WTC11 (cell line): Measurements from ENCODE around the gene ZFR. TPM values are rescaled to one million over a fixed set of nuclear protein-coding genes. Genes with fewer than 3 reads are reported as not detected.

Source experiments
- ATAC-seq: fragments of 200-7000 bp; cut with Tn5 transposase; 2 replicates; pipeline ENCODE4 v1.10.0; 2021; ENCODE audit warnings: mild to moderate bottlenecking, moderate library complexity
- CTCF ChIA-PET: fragments of 300-600 bp; sonication (Branson Sonifier 250); formaldehyde crosslinking; loops from one replicate; lab custom pipeline; 2021; ENCODE audit warnings: antibody characterized with exemption; lab: Charles Lee
- POLR2A ChIA-PET: fragments of 350-600 bp; sonication (Branson Sonifier 250); formaldehyde crosslinking; loops from one replicate; lab custom pipeline; 2021; ENCODE audit warnings: antibody characterized with exemption; lab: Charles Lee
- DNase-seq: peaks from one replicate; pipeline ENCODE4 v3.0.0; 2021; ENCODE audit warnings: low spot score
- H3K27ac Mint-ChIP-seq: 2 replicates; pipeline ENCODE4 v1.8.0; 2021; ENCODE audit warnings: mixed read lengths
- H3K27me3 Mint-ChIP-seq: 2 replicates; pipeline ENCODE4 v1.8.0; 2021; ENCODE audit warnings: low read depth, mild to moderate bottlenecking, moderate library complexity, mixed read lengths
- H3K36me3 Mint-ChIP-seq: 2 replicates; pipeline ENCODE4 v1.8.0; 2021; ENCODE audit warnings: mixed read lengths
- H3K4me1 Mint-ChIP-seq: 2 replicates; pipeline ENCODE4 v1.8.0; 2022; ENCODE audit warnings: mixed read lengths
- H3K4me3 Mint-ChIP-seq: 2 replicates; pipeline ENCODE4 v1.8.0; 2021; ENCODE audit warnings: mild to moderate bottlenecking, moderate library complexity, mixed read lengths
- H3K9me3 Mint-ChIP-seq: 2 replicates; pipeline ENCODE4 v1.8.0; 2021; ENCODE audit warnings: mixed read lengths
- ATF6 ChIP-seq: sonication (generic); formaldehyde crosslinking; IDR thresholded peaks from 2 replicates; pipeline ENCODE4 v1.8.1; 2023; ENCODE audit warnings: mild to moderate bottlenecking, missing genetic modification reagents
- CDX4 ChIP-seq: fragments of 250-450 bp; sonication (Bioruptor Pico); IDR thresholded peaks from 2 replicates; pipeline ENCODE4 v1.9.0; 2021; ENCODE audit warnings: moderate library complexity, mild to moderate bottlenecking, inconsistent platforms, borderline replicate concordance
- CREB1 ChIP-seq: sonication (generic); formaldehyde crosslinking; IDR thresholded peaks from 2 replicates; pipeline ENCODE4 v1.8.0; 2023; ENCODE audit warnings: mild to moderate bottlenecking, missing genetic modification reagents
- ETV6 ChIP-seq: sonication (generic); formaldehyde crosslinking; IDR thresholded peaks from 2 replicates; pipeline ENCODE4 v1.8.1; 2022; ENCODE audit warnings: mild to moderate bottlenecking, missing genetic modification reagents
- FOXJ3 ChIP-seq: sonication (generic); formaldehyde crosslinking; IDR thresholded peaks from 2 replicates; pipeline ENCODE4 v1.9.0; 2021; ENCODE audit warnings: missing genetic modification reagents, mild to moderate bottlenecking, borderline replicate concordance
- FOXP1 ChIP-seq: sonication (generic); formaldehyde crosslinking; IDR thresholded peaks from 2 replicates; pipeline ENCODE4 v1.8.0; 2022; ENCODE audit warnings: missing genetic modification reagents, mild to moderate bottlenecking, moderate library complexity, borderline replicate concordance
- MYBL2 ChIP-seq: sonication (generic); formaldehyde crosslinking; IDR thresholded peaks from 2 replicates; pipeline ENCODE4 v1.8.1; 2023; ENCODE audit warnings: mild to moderate bottlenecking, moderate library complexity, missing genetic modification reagents
- NR3C1 ChIP-seq: sonication (generic); formaldehyde crosslinking; conservative IDR thresholded peaks from 2 replicates; pipeline ENCODE4 v1.8.1; 2023; ENCODE audit warnings: low read depth, mild to moderate bottlenecking, missing genetic modification reagents
- PRRX2 ChIP-seq: fragments of 250-450 bp; sonication (Bioruptor Pico); IDR thresholded peaks from 2 replicates; pipeline ENCODE4 v1.8.0; 2021; ENCODE audit warnings: mild to moderate bottlenecking
- TEAD1 ChIP-seq: sonication (generic); formaldehyde crosslinking; IDR thresholded peaks from 2 replicates; pipeline ENCODE4 v1.8.0; 2022; ENCODE audit warnings: mild to moderate bottlenecking, missing genetic modification reagents
- ZNF121 ChIP-seq: sonication (generic); formaldehyde crosslinking; IDR thresholded peaks from 2 replicates; pipeline ENCODE4 v1.8.0; 2023; ENCODE audit warnings: missing genetic modification reagents
- ZNF416 ChIP-seq: fragments of 250-450 bp; sonication (Bioruptor Pico); IDR thresholded peaks from 2 replicates; pipeline ENCODE4 v1.9.0; 2021; ENCODE audit warnings: mild to moderate bottlenecking, inconsistent platforms
- ZNF671 ChIP-seq: fragments of 250-450 bp; sonication (Bioruptor Pico); IDR thresholded peaks from 2 replicates; pipeline ENCODE4 v1.8.0; 2021; ENCODE audit warnings: mild to moderate bottlenecking
- total RNA-seq: library from RNA; stranded (reverse); gene quantifications from 3 replicates; pipeline ENCODE4 v1.2.3, GENCODE V29; 2021
- TF ChIP-seq, protein P1 (sequence below): sonication (generic); formaldehyde crosslinking; IDR thresholded peaks from 2 replicates; pipeline ENCODE4 v1.8.0; 2022; ENCODE audit warnings: mild to moderate bottlenecking, missing genetic modification reagents
- TF ChIP-seq, protein P2 (sequence below): sonication (generic); formaldehyde crosslinking; IDR thresholded peaks from 2 replicates; pipeline ENCODE4 v1.8.0; 2022; ENCODE audit warnings: missing genetic modification reagents
- TF ChIP-seq, protein P3 (sequence below): sonication (generic); formaldehyde crosslinking; IDR thresholded peaks from 2 replicates; pipeline ENCODE4 v1.8.0; 2023; ENCODE audit warnings: missing genetic modification reagents, mild to moderate bottlenecking, borderline replicate concordance

ZFR gene
- total RNA-seq, 1 experiment from 2014 or later: 64.5 TPM

DNA sequence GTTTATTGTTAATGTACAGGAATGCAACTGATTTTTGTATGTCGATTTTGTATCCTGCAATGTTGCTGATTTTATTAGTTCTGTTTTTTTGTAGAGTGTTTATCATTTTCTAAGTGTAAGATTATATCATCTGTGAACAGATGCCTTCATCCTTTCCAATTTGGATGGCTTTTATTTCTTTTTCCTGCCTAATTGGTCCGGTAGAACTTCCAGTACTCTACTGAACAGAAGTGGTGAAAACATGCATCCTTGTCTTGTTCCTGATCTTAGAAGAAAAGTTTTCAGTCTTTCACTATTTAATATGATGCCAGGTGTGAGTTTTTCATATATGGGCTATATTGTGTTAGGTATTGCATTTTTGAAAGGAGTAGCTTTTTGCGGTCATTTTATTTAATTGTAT is 42.5 kb upstream of the ZFR start:
- CTCF ChIA-PET: interaction anchor here (2.0 to 5.1 kb wide), 2 partner anchors 36 to 103 kb away, joined by 5 to 195 read pairs; no protein-coding TSS in a partner anchor
- ATAC-seq: no peak
- peaks cover 5% of the 10 kb centered on the region for H3K4me1 Mint-ChIP-seq
- no peak for TF ChIP-seq ZNF121 (CRISPR knock-in tag)
- TF ChIP-seq, protein P1, sequence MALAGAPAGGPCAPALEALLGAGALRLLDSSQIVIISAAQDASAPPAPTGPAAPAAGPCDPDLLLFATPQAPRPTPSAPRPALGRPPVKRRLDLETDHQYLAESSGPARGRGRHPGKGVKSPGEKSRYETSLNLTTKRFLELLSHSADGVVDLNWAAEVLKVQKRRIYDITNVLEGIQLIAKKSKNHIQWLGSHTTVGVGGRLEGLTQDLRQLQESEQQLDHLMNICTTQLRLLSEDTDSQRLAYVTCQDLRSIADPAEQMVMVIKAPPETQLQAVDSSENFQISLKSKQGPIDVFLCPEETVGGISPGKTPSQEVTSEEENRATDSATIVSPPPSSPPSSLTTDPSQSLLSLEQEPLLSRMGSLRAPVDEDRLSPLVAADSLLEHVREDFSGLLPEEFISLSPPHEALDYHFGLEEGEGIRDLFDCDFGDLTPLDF (CRISPR knock-in tag): no peak
- TF ChIP-seq PRRX2: no peak
- no peak for TF ChIP-seq FOXJ3
- TF ChIP-seq NR3C1 (CRISPR knock-in tag): no peak
- no peak for TF ChIP-seq FOXP1 (CRISPR knock-in tag)
- no peak for TF ChIP-seq ZNF416 (CRISPR knock-in tag)
- TF ChIP-seq ZNF671 (CRISPR knock-in tag): no peak
- TF ChIP-seq, protein P2, sequence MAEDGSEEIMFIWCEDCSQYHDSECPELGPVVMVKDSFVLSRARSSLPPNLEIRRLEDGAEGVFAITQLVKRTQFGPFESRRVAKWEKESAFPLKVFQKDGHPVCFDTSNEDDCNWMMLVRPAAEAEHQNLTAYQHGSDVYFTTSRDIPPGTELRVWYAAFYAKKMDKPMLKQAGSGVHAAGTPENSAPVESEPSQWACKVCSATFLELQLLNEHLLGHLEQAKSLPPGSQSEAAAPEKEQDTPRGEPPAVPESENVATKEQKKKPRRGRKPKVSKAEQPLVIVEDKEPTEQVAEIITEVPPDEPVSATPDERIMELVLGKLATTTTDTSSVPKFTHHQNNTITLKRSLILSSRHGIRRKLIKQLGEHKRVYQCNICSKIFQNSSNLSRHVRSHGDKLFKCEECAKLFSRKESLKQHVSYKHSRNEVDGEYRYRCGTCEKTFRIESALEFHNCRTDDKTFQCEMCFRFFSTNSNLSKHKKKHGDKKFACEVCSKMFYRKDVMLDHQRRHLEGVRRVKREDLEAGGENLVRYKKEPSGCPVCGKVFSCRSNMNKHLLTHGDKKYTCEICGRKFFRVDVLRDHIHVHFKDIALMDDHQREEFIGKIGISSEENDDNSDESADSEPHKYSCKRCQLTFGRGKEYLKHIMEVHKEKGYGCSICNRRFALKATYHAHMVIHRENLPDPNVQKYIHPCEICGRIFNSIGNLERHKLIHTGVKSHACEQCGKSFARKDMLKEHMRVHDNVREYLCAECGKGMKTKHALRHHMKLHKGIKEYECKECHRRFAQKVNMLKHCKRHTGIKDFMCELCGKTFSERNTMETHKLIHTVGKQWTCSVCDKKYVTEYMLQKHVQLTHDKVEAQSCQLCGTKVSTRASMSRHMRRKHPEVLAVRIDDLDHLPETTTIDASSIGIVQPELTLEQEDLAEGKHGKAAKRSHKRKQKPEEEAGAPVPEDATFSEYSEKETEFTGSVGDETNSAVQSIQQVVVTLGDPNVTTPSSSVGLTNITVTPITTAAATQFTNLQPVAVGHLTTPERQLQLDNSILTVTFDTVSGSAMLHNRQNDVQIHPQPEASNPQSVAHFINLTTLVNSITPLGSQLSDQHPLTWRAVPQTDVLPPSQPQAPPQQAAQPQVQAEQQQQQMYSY: no peak
- TF ChIP-seq TEAD1 (CRISPR knock-in tag): no peak
- TF ChIP-seq, protein P3, sequence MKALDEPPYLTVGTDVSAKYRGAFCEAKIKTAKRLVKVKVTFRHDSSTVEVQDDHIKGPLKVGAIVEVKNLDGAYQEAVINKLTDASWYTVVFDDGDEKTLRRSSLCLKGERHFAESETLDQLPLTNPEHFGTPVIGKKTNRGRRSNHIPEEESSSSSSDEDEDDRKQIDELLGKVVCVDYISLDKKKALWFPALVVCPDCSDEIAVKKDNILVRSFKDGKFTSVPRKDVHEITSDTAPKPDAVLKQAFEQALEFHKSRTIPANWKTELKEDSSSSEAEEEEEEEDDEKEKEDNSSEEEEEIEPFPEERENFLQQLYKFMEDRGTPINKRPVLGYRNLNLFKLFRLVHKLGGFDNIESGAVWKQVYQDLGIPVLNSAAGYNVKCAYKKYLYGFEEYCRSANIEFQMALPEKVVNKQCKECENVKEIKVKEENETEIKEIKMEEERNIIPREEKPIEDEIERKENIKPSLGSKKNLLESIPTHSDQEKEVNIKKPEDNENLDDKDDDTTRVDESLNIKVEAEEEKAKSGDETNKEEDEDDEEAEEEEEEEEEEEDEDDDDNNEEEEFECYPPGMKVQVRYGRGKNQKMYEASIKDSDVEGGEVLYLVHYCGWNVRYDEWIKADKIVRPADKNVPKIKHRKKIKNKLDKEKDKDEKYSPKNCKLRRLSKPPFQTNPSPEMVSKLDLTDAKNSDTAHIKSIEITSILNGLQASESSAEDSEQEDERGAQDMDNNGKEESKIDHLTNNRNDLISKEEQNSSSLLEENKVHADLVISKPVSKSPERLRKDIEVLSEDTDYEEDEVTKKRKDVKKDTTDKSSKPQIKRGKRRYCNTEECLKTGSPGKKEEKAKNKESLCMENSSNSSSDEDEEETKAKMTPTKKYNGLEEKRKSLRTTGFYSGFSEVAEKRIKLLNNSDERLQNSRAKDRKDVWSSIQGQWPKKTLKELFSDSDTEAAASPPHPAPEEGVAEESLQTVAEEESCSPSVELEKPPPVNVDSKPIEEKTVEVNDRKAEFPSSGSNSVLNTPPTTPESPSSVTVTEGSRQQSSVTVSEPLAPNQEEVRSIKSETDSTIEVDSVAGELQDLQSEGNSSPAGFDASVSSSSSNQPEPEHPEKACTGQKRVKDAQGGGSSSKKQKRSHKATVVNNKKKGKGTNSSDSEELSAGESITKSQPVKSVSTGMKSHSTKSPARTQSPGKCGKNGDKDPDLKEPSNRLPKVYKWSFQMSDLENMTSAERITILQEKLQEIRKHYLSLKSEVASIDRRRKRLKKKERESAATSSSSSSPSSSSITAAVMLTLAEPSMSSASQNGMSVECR (CRISPR knock-in tag): no peak
- TF ChIP-seq CDX4 (CRISPR knock-in tag): no peak
- TF ChIP-seq, all 79 proteins: peak for 0
- H3K27ac Mint-ChIP-seq: no peak overlapping the region
- no peaks in the 10 kb centered on the region; the same call in 1 of the 2 replicates for H3K27me3 Mint-ChIP-seq
- no peak overlapping the region for H3K4me3 Mint-ChIP-seq
- peaks cover 8% of the 10 kb centered on the region; the same call in 1 of the 2 replicates for H3K9me3 Mint-ChIP-seq
- DNase-seq: no peak
- no peaks in the 10 kb centered on the region for H3K36me3 Mint-ChIP-seq
- POLR2A ChIA-PET: interaction anchor here (0.7 kb wide), 1 partner anchor 1550 kb away, joined by 3 read pairs; no protein-coding TSS in a partner anchor

GRCh38 chr5:32482193-32482592 is 37.7 kb upstream of the ZFR start:
- no peak for TF ChIP-seq ZNF121 (CRISPR knock-in tag)
- no peak for TF ChIP-seq ETV6
- no peak for TF ChIP-seq CREB1
- TF ChIP-seq ATF6 (CRISPR knock-in tag): no peak
- TF ChIP-seq, protein P1 (CRISPR knock-in tag): no peak
- TF ChIP-seq MYBL2 (CRISPR knock-in tag): no peak
- Mint-ChIP-seq H3K4me3 (no peak overlapping the region), H3K36me3 (no peaks in the 10 kb centered on the region), H3K4me1 (no peaks in the 10 kb centered on the region), H3K9me3 (0 out of 2 replicates have a peak, but pooled peaks cover 3% of the 10 kb centered on the region), H3K27ac (no peak overlapping the region), H3K27me3 (no peaks in the 10 kb centered on the region; the same call in 1 of the 2 replicates)
- ChIA-PET CTCF (no interaction called here), POLR2A (no interaction called here)
- no peak for DNase-seq
- ATAC-seq: no peak
